Caco-2 (cell line): ENCODE data around the gene GPATCH8. TPM values are rescaled to one million over a fixed set of nuclear protein-coding genes. Genes with fewer than 3 reads are reported as not detected.

Experiments used
- BruUV-seq: library from RNA; stranded (reverse); fragments of 400-500 nt; replicated peaks from 2 replicates; lab custom pipeline; 2021; lab: Mats Ljungman, UMichigan
- CTCF ChIA-PET: fragments of 300-600 bp; sonication (Branson Sonifier 250); formaldehyde crosslinking; loops from one replicate; lab custom pipeline; 2022; ENCODE audit warnings: antibody characterized with exemption; lab: Charles Lee
- POLR2A ChIA-PET: fragments of 300-600 bp; sonication (Branson Sonifier 250); formaldehyde crosslinking; loops from one replicate; lab custom pipeline; 2022; ENCODE audit warnings: antibody characterized with exemption; lab: Charles Lee
- DNase-seq, 2 experiments: peaks; one replicate each; pipeline versions ENCODE4 v3.0.0 to v3.0.0-alpha.2; 2020 to 2022
- H3K27me3 ChIP-seq: replicated peaks from 2 replicates; pipeline ENCODE4 v1.6.0; 2011; ENCODE audit warnings: low read length; ENCODE audit not compliant: control insufficient read depth, insufficient read depth
- H3K36me3 ChIP-seq: 2 replicates; pipeline ENCODE4 v1.5.1; 2011; ENCODE audit warnings: low read length; ENCODE audit not compliant: control insufficient read depth, insufficient read depth
- H3K4me1 ChIP-seq: fragments of 250-450 bp; sonication (Bioruptor Pico); 2 replicates; pipeline ENCODE4 v1.5.1; 2020; ENCODE audit warnings: mild to moderate bottlenecking
- H3K4me3 ChIP-seq: 2 replicates; pipeline ENCODE4 v1.5.1; 2011; ENCODE audit warnings: low read depth, mild to moderate bottlenecking, control low read depth, low read length
- H3K9me3 ChIP-seq: fragments of 250-450 bp; sonication (Bioruptor Pico); 2 replicates; pipeline ENCODE4 v1.5.1; 2020; ENCODE audit warnings: mild to moderate bottlenecking, moderate library complexity
- H3K27ac Mint-ChIP-seq: one replicate; pipeline ENCODE4 v1.8.0; 2022; ENCODE audit warnings: mixed read lengths; ENCODE audit not compliant: unreplicated experiment
- H3K27me3 Mint-ChIP-seq: one replicate; pipeline ENCODE4 v1.8.0; 2022; ENCODE audit warnings: mixed read lengths; ENCODE audit not compliant: insufficient read depth, unreplicated experiment
- H3K36me3 Mint-ChIP-seq: one replicate; pipeline ENCODE4 v1.8.0; 2022; ENCODE audit warnings: mild to moderate bottlenecking, mixed read lengths; ENCODE audit not compliant: insufficient read depth, unreplicated experiment
- H3K4me1 Mint-ChIP-seq: one replicate; pipeline ENCODE4 v1.8.0; 2022; ENCODE audit warnings: low read depth, mixed read lengths; ENCODE audit not compliant: unreplicated experiment
- H3K4me3 Mint-ChIP-seq: one replicate; pipeline ENCODE4 v1.8.0; 2022; ENCODE audit warnings: mild to moderate bottlenecking, moderate library complexity, mixed read lengths; ENCODE audit not compliant: unreplicated experiment
- H3K9me3 Mint-ChIP-seq: one replicate; pipeline ENCODE4 v1.8.0; 2022; ENCODE audit warnings: mixed read lengths; ENCODE audit not compliant: unreplicated experiment
- CTCF ChIP-seq, 2 experiments: fragments of 200-600 bp in 1 of 2; IDR thresholded peaks; 1 replicate in 1 of 2; 2 replicates in 1 of 2; pipeline versions ENCODE4 v1.5.1 to v1.8.0; 2011 to 2022; ENCODE audit warnings: antibody characterized with exemption in 1 of 2, control low read depth in 1 of 2, inconsistent platforms in 1 of 2, low read depth in 1 of 2, low read length in 1 of 2, mild to moderate bottlenecking in 1 of 2, moderate library complexity in 1 of 2; ENCODE audit not compliant: insufficient read depth in 1 of 2, severe bottlenecking in 1 of 2, unreplicated experiment in 1 of 2
- intact Hi-C: fragments of 100-400 bp; cut with micrococcal nuclease; formaldehyde crosslinking; loops from one replicate; pipeline ENCODE4 v1.10.0; 2022; ENCODE audit not compliant: unreplicated experiment
- total RNA-seq: library from RNA; stranded (reverse); gene quantifications from 2 replicates; pipeline ENCODE4 v1.2.3, GENCODE V29; 2022

The GPATCH8 gene
- total RNA-seq, 1 experiment from 2014 or later: 53.4 TPM

- peaks cover 7% of the 10 kb centered on the region; the same call in 1 of the 2 replicates for H3K9me3 ChIP-seq
- no peak overlapping the region for H3K4me3 ChIP-seq
- H3K27me3 ChIP-seq: no peaks in the 10 kb centered on the region
- no peak for TF ChIP-seq CTCF (IDR thresholded peaks at IDR 0.05; ENCODE audit: insufficient read depth in 1 of 2, low read depth in 1 of 2, low read length in 1 of 2, severe bottlenecking in 1 of 2, unreplicated experiment in 1 of 2)
- DNase-seq: no peak
- Mint-ChIP-seq H3K27me3 (no peaks in the 10 kb centered on the region), H3K9me3 (peaks cover 8% of the 10 kb centered on the region), H3K4me1 (no peaks in the 10 kb centered on the region), H3K27ac (no peak overlapping the region), H3K4me3 (no peak overlapping the region), H3K36me3 (peaks cover 5% of the 10 kb centered on the region)
- POLR2A ChIA-PET: no interaction called here
- no peaks in the 10 kb centered on the region for H3K36me3 ChIP-seq
- intact Hi-C loops: no loop called here
- H3K4me1 ChIP-seq: no peaks in the 10 kb centered on the region
- no TSS peak for BruUV-seq
- CTCF ChIA-PET: no interaction called here
Observed at GRCh38 chr17:44527102-44527501, 23.9 kb upstream of the GPATCH8 start.

DNA sequence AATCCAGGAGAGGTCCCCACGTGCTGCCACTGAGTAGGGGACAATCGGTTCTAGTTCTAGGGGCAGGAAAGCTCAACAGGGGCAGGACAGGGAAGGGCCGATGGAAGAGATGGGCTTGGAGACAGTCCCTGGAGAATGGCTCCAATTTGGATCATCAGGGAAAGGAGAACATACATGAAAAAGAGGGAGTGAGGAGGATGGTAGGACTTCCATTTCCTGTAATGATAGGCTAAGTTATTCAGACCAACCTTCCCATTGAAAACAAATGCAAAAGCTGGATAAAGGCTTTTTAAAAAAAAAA is 20.4 kb upstream of the GPATCH8 start:
- Mint-ChIP-seq H3K4me1 (no peaks in the 10 kb centered on the region), H3K9me3 (peaks cover 8% of the 10 kb centered on the region), H3K36me3 (peaks cover under 1% of the 10 kb centered on the region), H3K27me3 (no peaks in the 10 kb centered on the region), H3K27ac (no peak overlapping the region), H3K4me3 (no peak overlapping the region)
- no peak for DNase-seq
- no peaks in the 10 kb centered on the region for H3K36me3 ChIP-seq
- no peaks in the 10 kb centered on the region for H3K27me3 ChIP-seq
- ChIA-PET CTCF (interaction anchor here (0.5 to 1.6 kb wide), 17 partner anchors 12 to 400 kb away, joined by 3 to 13 read pairs (median 4); partner anchors contain the start of genes FAM171A2, FZD2, GPATCH8 and HDAC5), POLR2A (no interaction called here)
- peaks cover 7% of the 10 kb centered on the region; the same call in 1 of the 2 replicates for H3K9me3 ChIP-seq
- BruUV-seq: no TSS peak
- no peak overlapping the region for H3K4me3 ChIP-seq
- no peaks in the 10 kb centered on the region for H3K4me1 ChIP-seq
- intact Hi-C loops: loop anchor here (1.0 to 2.0 kb wide), 2 partner anchors 78 to 123 kb away; no protein-coding TSS in a partner anchor
- no peak for TF ChIP-seq CTCF (IDR thresholded peaks at IDR 0.05; ENCODE audit: insufficient read depth in 1 of 2, low read depth in 1 of 2, low read length in 1 of 2, severe bottlenecking in 1 of 2, unreplicated experiment in 1 of 2)

DNA sequence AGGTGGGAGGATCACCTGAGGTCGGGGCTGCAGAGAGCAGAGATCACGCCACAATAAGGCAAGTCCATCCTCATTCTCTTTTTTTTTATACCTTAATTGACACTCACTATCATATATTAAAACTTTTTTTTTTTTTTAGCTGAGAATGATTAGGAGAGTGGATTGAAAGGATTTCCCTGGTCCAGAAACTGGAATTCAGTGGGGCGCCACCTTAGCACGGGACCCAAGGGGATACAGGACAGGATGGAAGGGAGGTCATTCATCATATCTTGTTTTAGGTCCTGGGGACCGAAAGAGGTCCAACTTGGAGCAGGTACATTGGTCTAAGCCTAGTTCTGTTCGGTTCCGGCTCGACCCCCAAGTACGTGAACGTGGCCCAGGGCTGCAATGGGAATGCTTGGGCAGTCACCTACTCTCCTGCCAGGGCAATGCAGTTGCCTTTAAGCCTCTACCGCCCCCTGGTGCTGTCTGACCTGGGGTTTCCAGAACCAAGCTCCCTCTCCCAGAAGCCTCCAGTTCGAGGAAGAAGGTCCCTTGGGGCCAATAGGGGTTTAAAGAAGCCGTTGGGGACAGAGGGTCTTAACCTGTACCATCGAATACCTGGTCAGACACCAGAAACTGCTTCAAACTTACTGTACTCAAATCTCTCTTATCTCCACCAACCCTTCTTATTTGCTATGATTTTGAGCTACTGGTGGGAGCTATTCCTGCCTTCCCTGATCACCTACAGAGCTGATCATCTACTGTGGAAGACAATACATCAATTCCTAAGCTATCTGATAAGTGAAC is 19.9 kb upstream of the GPATCH8 start:
- H3K4me3 ChIP-seq: no peak overlapping the region

More for the DNA sequence above, 19.9 kb upstream of the GPATCH8 start:
- H3K4me3 Mint-ChIP-seq: no peak overlapping the region
- ChIA-PET POLR2A (interaction anchor here (0.6 kb wide), 1 partner anchor 19 kb away, joined by 7 read pairs; no protein-coding TSS in a partner anchor), CTCF (interaction anchor here (0.5 to 1.6 kb wide), 17 partner anchors 11 to 400 kb away, joined by 3 to 13 read pairs (median 4); partner anchors contain the start of genes FAM171A2, FZD2, GPATCH8 and HDAC5)
- BruUV-seq: no TSS peak
- peak; percentile 59 to 74 for TF ChIP-seq CTCF (IDR thresholded peaks at IDR 0.05; ENCODE audit: insufficient read depth in 1 of 2, low read depth in 1 of 2, low read length in 1 of 2, severe bottlenecking in 1 of 2, unreplicated experiment in 1 of 2)
- Histone ChIP-seq H3K27me3 (no peaks in the 10 kb centered on the region), H3K9me3 (peaks cover 7% of the 10 kb centered on the region; the same call in 1 of the 2 replicates), H3K36me3 (no peaks in the 10 kb centered on the region), H3K4me1 (no peaks in the 10 kb centered on the region)
- H3K27ac Mint-ChIP-seq: no peak overlapping the region
- peaks cover 8% of the 10 kb centered on the region for H3K9me3 Mint-ChIP-seq
- intact Hi-C loops: loop anchor here (1.0 to 2.0 kb wide), 2 partner anchors 78 to 122 kb away; no protein-coding TSS in a partner anchor
- H3K27me3 Mint-ChIP-seq: no peaks in the 10 kb centered on the region
- DNase-seq: peak; percentile 78 to 82
- no peaks in the 10 kb centered on the region for H3K4me1 Mint-ChIP-seq
- H3K36me3 Mint-ChIP-seq: no peaks in the 10 kb centered on the region
